ENCODE measurements around the gene OR52E1.

DNA sequence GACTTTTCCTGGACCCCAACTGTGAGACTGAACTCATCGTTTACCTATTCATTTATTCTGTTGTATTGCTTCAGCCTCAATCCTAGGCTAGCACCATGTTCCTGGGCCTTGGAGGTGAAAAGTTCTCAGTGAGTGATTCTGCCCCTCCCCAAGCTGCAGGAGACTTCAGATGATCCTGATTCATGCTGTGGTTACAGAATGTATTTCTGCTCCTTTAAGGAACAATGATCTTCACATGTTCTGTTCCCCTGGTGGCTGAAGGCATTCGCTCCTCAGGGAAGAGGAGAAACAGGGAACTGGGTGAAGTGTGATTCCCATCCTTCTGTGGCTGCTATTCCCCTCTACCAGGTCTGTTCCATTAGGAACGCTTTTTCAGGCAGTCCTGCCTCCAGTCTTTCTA lies 2.4 kb downstream of the OR52E1 start:
- TF ChIP-seq, protein P1, sequence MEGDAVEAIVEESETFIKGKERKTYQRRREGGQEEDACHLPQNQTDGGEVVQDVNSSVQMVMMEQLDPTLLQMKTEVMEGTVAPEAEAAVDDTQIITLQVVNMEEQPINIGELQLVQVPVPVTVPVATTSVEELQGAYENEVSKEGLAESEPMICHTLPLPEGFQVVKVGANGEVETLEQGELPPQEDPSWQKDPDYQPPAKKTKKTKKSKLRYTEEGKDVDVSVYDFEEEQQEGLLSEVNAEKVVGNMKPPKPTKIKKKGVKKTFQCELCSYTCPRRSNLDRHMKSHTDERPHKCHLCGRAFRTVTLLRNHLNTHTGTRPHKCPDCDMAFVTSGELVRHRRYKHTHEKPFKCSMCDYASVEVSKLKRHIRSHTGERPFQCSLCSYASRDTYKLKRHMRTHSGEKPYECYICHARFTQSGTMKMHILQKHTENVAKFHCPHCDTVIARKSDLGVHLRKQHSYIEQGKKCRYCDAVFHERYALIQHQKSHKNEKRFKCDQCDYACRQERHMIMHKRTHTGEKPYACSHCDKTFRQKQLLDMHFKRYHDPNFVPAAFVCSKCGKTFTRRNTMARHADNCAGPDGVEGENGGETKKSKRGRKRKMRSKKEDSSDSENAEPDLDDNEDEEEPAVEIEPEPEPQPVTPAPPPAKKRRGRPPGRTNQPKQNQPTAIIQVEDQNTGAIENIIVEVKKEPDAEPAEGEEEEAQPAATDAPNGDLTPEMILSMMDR (IDR thresholded peaks at IDR 0.05; ENCODE audit: low read depth, low read length), result no peak
- TF ChIP-seq POLR2A (IDR thresholded peaks at IDR 0.05; ENCODE audit: extremely low read depth, insufficient read length) (no peak), MYC (IDR thresholded peaks at IDR 0.05; ENCODE audit: low read depth, low read length) (no peak)
- TF ChIP-seq, protein P2, sequence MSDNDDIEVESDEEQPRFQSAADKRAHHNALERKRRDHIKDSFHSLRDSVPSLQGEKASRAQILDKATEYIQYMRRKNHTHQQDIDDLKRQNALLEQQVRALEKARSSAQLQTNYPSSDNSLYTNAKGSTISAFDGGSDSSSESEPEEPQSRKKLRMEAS (IDR thresholded peaks at IDR 0.05; ENCODE audit: low read depth, low read length), result no peak
